Transverse colon (tissue), 4 donors: Measurements from ENCODE around the gene TPRA1.

Experiments
- POLR2AphosphoS5 ChIP-seq, 3 donors: sonication (generic); formaldehyde crosslinking; IDR thresholded peaks; one replicate each; pipeline ENCODE4 v1.6.1; 2016; ENCODE audit warnings: antibody characterized with exemption in 3 of 3
- TF ChIP-seq, protein P1 (sequence below), 5 experiments: fragments of 200-600 bp in 3 of 5; fragments of 450-650 bp in 2 of 5; sonication (generic) in 3 of 5; IDR thresholded peaks; 1 replicate in 2 of 5; 2 replicates in 3 of 5; pipeline ENCODE4 v1.5.1; 2016 to 2017; ENCODE audit warnings: antibody characterized with exemption in 5 of 5, inconsistent platforms in 3 of 5, mild to moderate bottlenecking in 2 of 5, moderate library complexity in 1 of 5

DNA sequence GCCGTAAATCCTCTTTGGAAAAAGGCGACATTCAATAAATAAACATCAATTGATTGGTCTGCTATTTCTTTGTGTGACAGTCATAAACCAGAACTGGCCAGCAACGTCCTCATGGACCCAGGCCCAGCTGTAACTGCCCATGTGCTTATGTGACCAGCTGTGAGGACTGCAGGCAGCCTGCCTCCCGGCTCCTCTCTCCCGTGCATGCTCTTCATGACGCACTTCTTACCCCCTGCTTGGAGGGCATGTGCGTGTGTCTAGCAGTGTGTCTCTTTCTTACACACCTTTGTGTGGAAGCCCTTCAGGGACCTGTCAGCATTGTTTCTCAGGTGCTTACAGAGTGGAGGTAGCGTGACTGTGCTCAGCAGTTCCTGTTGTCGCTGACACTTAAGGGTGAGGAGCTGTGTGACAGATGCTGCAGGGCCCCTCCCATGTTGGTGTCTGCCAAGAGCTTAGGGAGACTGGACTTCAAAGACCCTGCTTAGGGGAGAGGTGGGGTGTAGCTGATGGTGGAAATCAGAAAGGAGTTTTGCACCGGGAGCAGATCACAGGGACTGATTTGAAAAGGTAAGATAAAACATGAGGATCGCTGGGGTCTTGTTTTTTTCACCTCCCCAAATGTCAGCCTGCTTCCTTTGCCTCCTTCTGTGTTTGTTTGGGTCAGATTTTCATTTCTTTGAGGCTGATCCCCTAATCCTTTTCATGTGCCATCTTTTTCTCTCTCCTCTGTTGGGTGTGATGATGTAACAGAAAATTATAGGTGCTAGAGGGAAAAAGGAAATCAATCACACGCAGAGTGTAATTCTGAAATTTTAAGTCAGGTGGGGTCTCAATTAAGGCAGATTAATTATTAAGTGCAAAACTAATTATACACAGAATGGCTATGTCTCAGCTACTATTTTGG lies 40.5 kb upstream of the TPRA1 start:
- TF ChIP-seq, protein P1, sequence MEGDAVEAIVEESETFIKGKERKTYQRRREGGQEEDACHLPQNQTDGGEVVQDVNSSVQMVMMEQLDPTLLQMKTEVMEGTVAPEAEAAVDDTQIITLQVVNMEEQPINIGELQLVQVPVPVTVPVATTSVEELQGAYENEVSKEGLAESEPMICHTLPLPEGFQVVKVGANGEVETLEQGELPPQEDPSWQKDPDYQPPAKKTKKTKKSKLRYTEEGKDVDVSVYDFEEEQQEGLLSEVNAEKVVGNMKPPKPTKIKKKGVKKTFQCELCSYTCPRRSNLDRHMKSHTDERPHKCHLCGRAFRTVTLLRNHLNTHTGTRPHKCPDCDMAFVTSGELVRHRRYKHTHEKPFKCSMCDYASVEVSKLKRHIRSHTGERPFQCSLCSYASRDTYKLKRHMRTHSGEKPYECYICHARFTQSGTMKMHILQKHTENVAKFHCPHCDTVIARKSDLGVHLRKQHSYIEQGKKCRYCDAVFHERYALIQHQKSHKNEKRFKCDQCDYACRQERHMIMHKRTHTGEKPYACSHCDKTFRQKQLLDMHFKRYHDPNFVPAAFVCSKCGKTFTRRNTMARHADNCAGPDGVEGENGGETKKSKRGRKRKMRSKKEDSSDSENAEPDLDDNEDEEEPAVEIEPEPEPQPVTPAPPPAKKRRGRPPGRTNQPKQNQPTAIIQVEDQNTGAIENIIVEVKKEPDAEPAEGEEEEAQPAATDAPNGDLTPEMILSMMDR (IDR thresholded peaks at IDR 0.05), result no peak
- no peak for TF ChIP-seq POLR2AphosphoS5 (IDR thresholded peaks at IDR 0.05)
